GM12878 (cell line): ENCODE results near the gene UBE2E3. TPM values are rescaled to one million over a fixed set of nuclear protein-coding genes. Genes with fewer than 3 reads are reported as not detected.

Source experiments
- ATAC-seq: fragments of 200-7000 bp; cut with Tn5 transposase; 3 replicates; pipeline ENCODE4 v1.9.1; 2020; ENCODE audit warnings: mild to moderate bottlenecking, moderate library complexity
- BruUV-seq: library from RNA; stranded (reverse); fragments of 400-500 nt; replicated peaks from 2 replicates; lab custom pipeline; 2021; lab: Mats Ljungman, UMichigan
- CTCF ChIA-PET: fragments of 300-600 bp; sonication (Branson Sonifier 250); formaldehyde crosslinking; extraction: SDS; loops from one replicate; lab custom pipeline; 2021; ENCODE audit warnings: inconsistent platforms; lab: Yijun Ruan, JAX
- POLR2A ChIA-PET: fragments of 350-600 bp; formaldehyde crosslinking; extraction: SDS; loops from one replicate; lab custom pipeline; 2021; ENCODE audit warnings: inconsistent platforms; lab: Charles Lee
- RAD21 ChIA-PET: fragments of 300-600 bp; sonication (Branson Sonifier 250); formaldehyde crosslinking; loops from one replicate; lab custom pipeline; 2023; ENCODE audit warnings: antibody characterized with exemption; ENCODE audit not compliant: unreplicated experiment; lab: Charles Lee
- SMC1A ChIA-PET: fragments of 300-600 bp; sonication (Branson Sonifier 250); formaldehyde crosslinking; loops from one replicate; lab custom pipeline; 2023; ENCODE audit not compliant: unreplicated experiment, uncharacterized antibody; lab: Charles Lee
- DNase-seq: peaks from one replicate; pipeline ENCODE4 v3.0.0-alpha.2; 2011; ENCODE audit warnings: low read depth, low spot score
- FAIRE-seq: peaks from 3 replicates; lab custom pipeline; 2011; peaks lifted over from hg19 to GRCh38; lab: Jason Lieb, UNC
- H2AFZ ChIP-seq: 2 replicates; pipeline ENCODE4 v1.6.0; 2011; ENCODE audit warnings: low read depth, low read length, control low read depth; ENCODE audit not compliant: control insufficient read depth
- H3K27ac ChIP-seq: 2 replicates; pipeline ENCODE4 v1.5.1; 2011; ENCODE audit warnings: control low read depth; ENCODE audit not compliant: control insufficient read depth, insufficient read depth
- H3K27me3 ChIP-seq, 2 experiments: replicated peaks in 1 of 2; 2 replicates each; pipeline versions ENCODE4 v1.6.0 to v1.6.1; 2011; ENCODE audit warnings: low read length in 1 of 2; ENCODE audit not compliant: control insufficient read depth in 2 of 2, insufficient read depth in 2 of 2
- H3K36me3 ChIP-seq, 2 experiments: 2 replicates each; pipeline ENCODE4 v1.5.1; 2011; ENCODE audit warnings: low read length in 1 of 2; ENCODE audit not compliant: control insufficient read depth in 2 of 2, insufficient read depth in 2 of 2
- H3K4me1 ChIP-seq: 2 replicates; pipeline ENCODE4 v1.6.1; 2011; ENCODE audit warnings: mild to moderate bottlenecking, low read length, moderate library complexity, mixed read lengths; ENCODE audit not compliant: control insufficient read depth, insufficient read depth
- H3K4me2 ChIP-seq: 2 replicates; pipeline ENCODE4 v1.6.0; 2011; ENCODE audit warnings: control low read depth; ENCODE audit not compliant: control insufficient read depth, insufficient read depth
- H3K4me3 ChIP-seq: fragments of 200-600 bp; sonication (generic); 2 replicates; pipeline ENCODE4 v1.5.1; 2016
- H3K79me2 ChIP-seq: 2 replicates; pipeline ENCODE4 v1.6.0; 2011; ENCODE audit warnings: low read length; ENCODE audit not compliant: control insufficient read depth, insufficient read depth
- H3K9ac ChIP-seq: 2 replicates; pipeline ENCODE4 v1.8.0; 2011; ENCODE audit warnings: low read length, control low read depth, mixed read lengths; ENCODE audit not compliant: control insufficient read depth, insufficient read depth
- H3K9me3 ChIP-seq: replicated peaks from 3 replicates; pipeline ENCODE4 v1.5.1; 2011; ENCODE audit warnings: mild to moderate bottlenecking, low read length; ENCODE audit not compliant: control insufficient read depth, insufficient read depth
- H4K20me1 ChIP-seq: 2 replicates; pipeline ENCODE4 v1.6.0; 2011; ENCODE audit not compliant: control insufficient read depth, insufficient read depth
- EZH2 ChIP-seq: IDR thresholded peaks from 2 replicates; pipeline ENCODE4 v1.6.1; 2012; ENCODE audit warnings: low read depth, mild to moderate bottlenecking, control low read depth, inconsistent platforms, low read length, borderline replicate concordance; ENCODE audit not compliant: control insufficient read depth
- IKZF2 ChIP-seq, 2 experiments: fragments of 450-650 bp; IDR thresholded peaks; 2 replicates each; pipeline ENCODE4 v1.6.1; 2017; ENCODE audit warnings: mild to moderate bottlenecking in 2 of 2, moderate library complexity in 2 of 2
- JUNB ChIP-seq: IDR thresholded peaks from 2 replicates; pipeline ENCODE4 v1.6.1; 2016; ENCODE audit warnings: antibody characterized with exemption, mild to moderate bottlenecking
- KAT2A ChIP-seq: conservative IDR thresholded peaks from 2 replicates; pipeline ENCODE4 v1.6.1; 2011; ENCODE audit warnings: low read depth, low read length; ENCODE audit not compliant: control insufficient read depth
- MEF2B ChIP-seq: fragments of 450-650 bp; IDR thresholded peaks from 2 replicates; pipeline ENCODE4 v1.6.1; 2018; ENCODE audit warnings: mild to moderate bottlenecking, moderate library complexity; ENCODE audit not compliant: partially characterized antibody, poor library complexity, severe bottlenecking
- MXI1 ChIP-seq: fragments of 150-350 bp; IDR thresholded peaks from 2 replicates; pipeline ENCODE4 v1.6.1; 2011; ENCODE audit warnings: low read depth, mild to moderate bottlenecking, inconsistent platforms, low read length, improper control_type of control experiment
- RAD21 ChIP-seq: IDR thresholded peaks from 2 replicates; pipeline ENCODE4 v1.6.1; 2011; ENCODE audit warnings: mild to moderate bottlenecking, low read depth, low read length, moderate library complexity; ENCODE audit not compliant: insufficient read depth
- RB1 ChIP-seq: fragments of 450-650 bp; formaldehyde crosslinking; IDR thresholded peaks from 2 replicates; pipeline ENCODE4 v1.6.1; 2017; ENCODE audit warnings: mild to moderate bottlenecking, borderline replicate concordance
- SIN3A ChIP-seq: IDR thresholded peaks from 2 replicates; pipeline ENCODE4 v1.6.1; 2012; ENCODE audit warnings: low read depth, low read length, improper control_type of control experiment
- SIX5 ChIP-seq: IDR thresholded peaks from 2 replicates; pipeline ENCODE4 v1.6.1; 2011; ENCODE audit warnings: mild to moderate bottlenecking, low read depth, low read length, moderate library complexity; ENCODE audit not compliant: severe bottlenecking
- SREBF2 ChIP-seq: IDR thresholded peaks from 2 replicates; pipeline ENCODE4 v1.6.1; 2012; ENCODE audit warnings: mild to moderate bottlenecking, low read length
- TCF3 ChIP-seq: IDR thresholded peaks from 2 replicates; pipeline ENCODE4 v1.6.1; 2012; ENCODE audit warnings: low read depth, mild to moderate bottlenecking, low read length, borderline replicate concordance; ENCODE audit not compliant: insufficient read depth
- ZNF24 ChIP-seq: fragments of 450-650 bp; IDR thresholded peaks from 2 replicates; pipeline ENCODE4 v1.6.1; 2017; ENCODE audit warnings: antibody characterized with exemption, mild to moderate bottlenecking
- WGBS: methylation state at CpG from one replicate; pipeline ENCODE4 v1.1.6; 2016; ENCODE audit warnings: low lambda C conversion rate; ENCODE audit not compliant: insufficient replicate concordance, insufficient coverage; ENCODE audit errors: missing lambda C conversion rate; 5-methylcytosine and 5-hydroxymethylcytosine counted together
- in situ Hi-C: fragments of 300-500 bp; cut with MboI; formaldehyde crosslinking; loops from 9 replicates; pipeline ENCODE4 v1.14.3; 2018; ENCODE audit warnings: mixed read lengths
- intact Hi-C: fragments of 100-400 bp; cut with micrococcal nuclease; formaldehyde crosslinking; loops from one replicate; pipeline ENCODE4 v1.14.2; 2022; ENCODE audit not compliant: unreplicated experiment
- polyA plus RNA-seq, 11 experiments: library from polyadenylated mRNA; depleted of rRNA in 4 of 11; unstranded in 6 of 11; stranded (reverse) in 5 of 11; fragments of >200 nt; fragmentation: Nextera tagmentation in 4 of 11; fragmentation: Illumina TruSeq in 1 of 11; extraction: Ambion mirVana in 4 of 11; extraction: Trizol in 1 of 11; gene quantifications; 1 replicate in 1 of 11; 2 replicates in 10 of 11; pipeline versions ENCODE4 v1.2.1 to v1.2.3, GENCODE V29; 2011 to 2016; ENCODE audit warnings: inconsistent platforms in 2 of 11, missing spikeins in 2 of 11, low read depth in 1 of 11
- total RNA-seq, 4 experiments: library from RNA; depleted of rRNA in 3 of 4; stranded (reverse); fragments of >200 nt in 3 of 4; fragmentation: Illumina TruSeq in 1 of 4; extraction: Trizol in 1 of 4; gene quantifications; 2 replicates each; pipeline versions ENCODE4 v1.2.1 to v1.2.3, GENCODE V29; 2013 to 2021
- TF ChIP-seq, protein P1 (sequence below): fragments of 450-650 bp; IDR thresholded peaks from 2 replicates; pipeline ENCODE4 v1.6.1; 2016; ENCODE audit warnings: mild to moderate bottlenecking
- TF ChIP-seq, protein P2 (sequence below): fragments of 150-350 bp; IDR thresholded peaks from 2 replicates; pipeline ENCODE4 v1.6.1; 2014; ENCODE audit warnings: mild to moderate bottlenecking, low read depth, low read length

UBE2E3 gene
- total and polyA plus RNA-seq, 10 of the 15 experiments (the other 5 are each of a cell fraction or from before 2014, with no cell fraction given): 14.9 to 50.0 (median 26.2) TPM

DNA sequence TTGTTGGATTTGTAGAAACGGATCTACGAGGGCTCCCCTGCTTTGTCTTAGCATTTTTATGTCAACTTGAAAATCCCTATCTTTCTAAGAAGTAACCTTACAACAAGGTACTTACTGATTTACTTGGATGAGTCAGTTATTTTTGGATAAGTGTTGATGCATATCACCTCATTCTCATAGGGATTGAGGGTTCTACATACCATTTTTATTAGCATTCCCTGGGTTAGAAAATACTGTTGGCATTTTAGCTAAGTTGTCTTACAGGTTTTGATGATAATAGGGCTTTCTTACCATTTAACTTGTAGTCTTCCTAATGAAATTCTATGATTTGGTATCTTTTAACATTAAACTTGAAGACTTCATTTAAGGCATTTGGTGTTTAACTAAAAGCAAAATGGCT is 125.2 kb downstream of the UBE2E3 start:
- Histone ChIP-seq H3K36me3 (no peaks in the 10 kb centered on the region), H3K27me3 (no peaks in the 10 kb centered on the region), H3K9me3 (no peaks in the 10 kb centered on the region), H3K4me1 (peaks cover 25% of the 10 kb centered on the region), H3K4me2 (no peak overlapping the region), H3K4me3 (no peak overlapping the region), H3K79me2 (no peaks in the 10 kb centered on the region), H2AFZ (no peak overlapping the region), H3K27ac (no peak overlapping the region), H4K20me1 (no peaks in the 10 kb centered on the region), H3K9ac (no peak overlapping the region)
- ChIA-PET CTCF (interaction anchor here (0.6 to 5.7 kb wide), 52 partner anchors 10 to 973 kb away, joined by 3 to 94 read pairs (median 5); partner anchors contain the start of gene ITGA4), RAD21 (interaction anchor here (1.0 to 6.9 kb wide), 24 partner anchors 9 to 612 kb away, joined by 3 to 86 read pairs (median 7); partner anchors contain the start of gene ITGA4), SMC1A (interaction anchor here (0.6 to 7.3 kb wide), 44 partner anchors 10 to 637 kb away, joined by 3 to 73 read pairs (median 5); partner anchors contain the start of gene ITGA4), POLR2A (interaction anchor here (0.9 to 1.5 kb wide), 2 partner anchors 199 to 350 kb away, joined by 3 to 6 read pairs; no protein-coding TSS in a partner anchor)
- BruUV-seq: no TSS peak
- ATAC-seq (no peak), FAIRE-seq (no peak), DNase-seq (no peak)
- intact Hi-C loops: loop anchor here (2.0 to 10.0 kb wide), 5 partner anchors 131 to 969 kb away; no protein-coding TSS in a partner anchor
- 54% methylated on average over 2 of the region's 2 CpGs for WGBS
- in situ Hi-C loops: loop anchor here (5.0 kb wide), 1 partner anchor 352 kb away; the partner anchor contains the start of gene ITGA4
- no peak for TF ChIP-seq JUNB
- TF ChIP-seq EZH2: no peak
- no peak for TF ChIP-seq SREBF2
- no peak for TF ChIP-seq RB1
- no peak for TF ChIP-seq RAD21
- no peak for TF ChIP-seq SIN3A

DNA sequence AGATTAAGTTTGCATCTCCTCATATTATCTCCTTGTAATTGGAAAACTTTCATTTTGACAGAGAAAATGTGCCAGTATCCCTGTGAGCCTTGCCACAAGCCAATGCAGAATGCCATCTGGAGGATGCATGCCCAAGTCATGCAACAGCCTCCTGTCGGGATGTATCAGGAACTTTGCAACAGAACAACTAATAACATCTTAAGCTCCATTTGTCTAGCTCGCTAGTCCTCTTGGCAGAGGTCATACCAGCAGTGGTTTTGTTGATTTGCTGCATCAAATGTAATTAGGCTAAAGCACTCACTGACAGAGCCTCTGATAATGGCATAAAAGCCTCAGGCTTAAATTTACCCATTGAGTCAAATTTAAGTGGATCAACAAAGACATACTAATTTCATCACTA is 125.8 kb downstream of the UBE2E3 start:
- no TSS peak for BruUV-seq
- no peak overlapping the region for H3K4me3 ChIP-seq
- WGBS: 66% methylated on average over 2 of the region's 2 CpGs
- TF ChIP-seq SIX5: no peak
- no peak for TF ChIP-seq KAT2A
- TF ChIP-seq, protein P1, sequence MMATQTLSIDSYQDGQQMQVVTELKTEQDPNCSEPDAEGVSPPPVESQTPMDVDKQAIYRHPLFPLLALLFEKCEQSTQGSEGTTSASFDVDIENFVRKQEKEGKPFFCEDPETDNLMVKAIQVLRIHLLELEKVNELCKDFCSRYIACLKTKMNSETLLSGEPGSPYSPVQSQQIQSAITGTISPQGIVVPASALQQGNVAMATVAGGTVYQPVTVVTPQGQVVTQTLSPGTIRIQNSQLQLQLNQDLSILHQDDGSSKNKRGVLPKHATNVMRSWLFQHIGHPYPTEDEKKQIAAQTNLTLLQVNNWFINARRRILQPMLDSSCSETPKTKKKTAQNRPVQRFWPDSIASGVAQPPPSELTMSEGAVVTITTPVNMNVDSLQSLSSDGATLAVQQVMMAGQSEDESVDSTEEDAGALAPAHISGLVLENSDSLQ: no peak
- no peak for TF ChIP-seq MEF2B
- TF ChIP-seq ZNF24: no peak
- TF ChIP-seq TCF3: no peak
- TF ChIP-seq MXI1: no peak
- TF ChIP-seq, protein P2, sequence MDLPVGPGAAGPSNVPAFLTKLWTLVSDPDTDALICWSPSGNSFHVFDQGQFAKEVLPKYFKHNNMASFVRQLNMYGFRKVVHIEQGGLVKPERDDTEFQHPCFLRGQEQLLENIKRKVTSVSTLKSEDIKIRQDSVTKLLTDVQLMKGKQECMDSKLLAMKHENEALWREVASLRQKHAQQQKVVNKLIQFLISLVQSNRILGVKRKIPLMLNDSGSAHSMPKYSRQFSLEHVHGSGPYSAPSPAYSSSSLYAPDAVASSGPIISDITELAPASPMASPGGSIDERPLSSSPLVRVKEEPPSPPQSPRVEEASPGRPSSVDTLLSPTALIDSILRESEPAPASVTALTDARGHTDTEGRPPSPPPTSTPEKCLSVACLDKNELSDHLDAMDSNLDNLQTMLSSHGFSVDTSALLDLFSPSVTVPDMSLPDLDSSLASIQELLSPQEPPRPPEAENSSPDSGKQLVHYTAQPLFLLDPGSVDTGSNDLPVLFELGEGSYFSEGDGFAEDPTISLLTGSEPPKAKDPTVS: no peak
- TF ChIP-seq IKZF2 (IDR thresholded peaks at IDR 0.05): no peak

More for the DNA sequence above, 125.8 kb downstream of the UBE2E3 start:
- no peaks in the 10 kb centered on the region for H3K27me3 ChIP-seq
- in situ Hi-C loops: loop anchor here (5.0 kb wide), 1 partner anchor 351 kb away; the partner anchor contains the start of gene ITGA4
- ATAC-seq (no peak), FAIRE-seq (no peak), DNase-seq (no peak)
- H3K79me2 ChIP-seq: no peaks in the 10 kb centered on the region
- peak overlapping the region; percentile 1; the same call in 1 of the 2 replicates for H3K4me2 ChIP-seq
- H4K20me1 ChIP-seq: no peaks in the 10 kb centered on the region
- H2AFZ ChIP-seq: no peak overlapping the region
- no peak overlapping the region for H3K9ac ChIP-seq
- H3K4me1 ChIP-seq: peaks cover 25% of the 10 kb centered on the region
- H3K27ac ChIP-seq: peak overlapping the region; percentile 27
- H3K36me3 ChIP-seq: no peaks in the 10 kb centered on the region
- POLR2A ChIA-PET: interaction anchor here (1.5 kb wide), 1 partner anchor 198 kb away, joined by 6 read pairs; no protein-coding TSS in a partner anchor
- RAD21 ChIA-PET: interaction anchor here (1.0 to 6.9 kb wide), 17 partner anchors 9 to 612 kb away, joined by 3 to 86 read pairs (median 7); partner anchors contain the start of gene ITGA4
- no peaks in the 10 kb centered on the region for H3K9me3 ChIP-seq
- SMC1A ChIA-PET: interaction anchor here (0.9 to 7.3 kb wide), 23 partner anchors 9 to 636 kb away, joined by 3 to 73 read pairs (median 7); partner anchors contain the start of gene ITGA4
- intact Hi-C loops: loop anchor here (10.0 kb wide), 3 partner anchors 469 to 969 kb away; no protein-coding TSS in a partner anchor
- CTCF ChIA-PET: interaction anchor here (0.8 to 5.7 kb wide), 19 partner anchors 9 to 609 kb away, joined by 3 to 94 read pairs (median 10); partner anchors contain the start of gene ITGA4
